Measurements from ENCODE around the gene PARVA. TPM values are rescaled to one million over a fixed set of nuclear protein-coding genes. Genes with fewer than 3 reads are reported as not detected.

PARVA gene
- total RNA-seq, 1 donor from 2014 or later: 144 TPM

DNA sequence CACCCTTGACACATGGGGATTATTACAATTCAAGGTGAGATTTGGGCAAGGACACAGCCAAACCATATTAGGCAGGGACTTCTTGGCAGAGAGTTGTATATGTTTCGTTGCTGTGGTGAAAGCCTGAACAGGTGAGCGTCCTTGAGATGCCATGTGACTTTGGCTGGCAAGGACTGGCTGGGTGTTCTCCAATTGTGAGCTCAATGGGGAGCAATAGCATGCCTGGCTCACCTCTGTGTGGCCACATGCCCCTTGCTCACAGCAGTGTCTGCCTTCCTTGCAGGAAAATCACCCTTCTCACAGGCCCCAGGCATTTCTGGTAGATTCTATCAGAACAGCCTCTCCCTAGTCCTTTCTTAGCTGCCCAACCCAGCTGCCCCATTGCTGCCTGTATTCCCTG is 105.5 kb downstream of the PARVA start:
- H3K27ac Mint-ChIP-seq (ENCODE audit: unreplicated experiment): peak overlapping the region; percentile 85
- no peak overlapping the region for H3K4me3 Mint-ChIP-seq (ENCODE audit: unreplicated experiment)
- peaks cover 56% of the 10 kb centered on the region for H3K36me3 Mint-ChIP-seq (ENCODE audit: unreplicated experiment)
- no peaks in the 10 kb centered on the region for H3K27me3 Mint-ChIP-seq (ENCODE audit: unreplicated experiment)
- no peaks in the 10 kb centered on the region for H3K9me3 Mint-ChIP-seq (ENCODE audit: unreplicated experiment)
- no peak for DNase-seq (ENCODE audit: extremely low spot score, unreplicated experiment)
- TF ChIP-seq, protein P1, sequence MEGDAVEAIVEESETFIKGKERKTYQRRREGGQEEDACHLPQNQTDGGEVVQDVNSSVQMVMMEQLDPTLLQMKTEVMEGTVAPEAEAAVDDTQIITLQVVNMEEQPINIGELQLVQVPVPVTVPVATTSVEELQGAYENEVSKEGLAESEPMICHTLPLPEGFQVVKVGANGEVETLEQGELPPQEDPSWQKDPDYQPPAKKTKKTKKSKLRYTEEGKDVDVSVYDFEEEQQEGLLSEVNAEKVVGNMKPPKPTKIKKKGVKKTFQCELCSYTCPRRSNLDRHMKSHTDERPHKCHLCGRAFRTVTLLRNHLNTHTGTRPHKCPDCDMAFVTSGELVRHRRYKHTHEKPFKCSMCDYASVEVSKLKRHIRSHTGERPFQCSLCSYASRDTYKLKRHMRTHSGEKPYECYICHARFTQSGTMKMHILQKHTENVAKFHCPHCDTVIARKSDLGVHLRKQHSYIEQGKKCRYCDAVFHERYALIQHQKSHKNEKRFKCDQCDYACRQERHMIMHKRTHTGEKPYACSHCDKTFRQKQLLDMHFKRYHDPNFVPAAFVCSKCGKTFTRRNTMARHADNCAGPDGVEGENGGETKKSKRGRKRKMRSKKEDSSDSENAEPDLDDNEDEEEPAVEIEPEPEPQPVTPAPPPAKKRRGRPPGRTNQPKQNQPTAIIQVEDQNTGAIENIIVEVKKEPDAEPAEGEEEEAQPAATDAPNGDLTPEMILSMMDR (IDR thresholded peaks at IDR 0.05): no peak
- H3K4me1 Mint-ChIP-seq (ENCODE audit: unreplicated experiment): peaks cover 25% of the 10 kb centered on the region

DNA sequence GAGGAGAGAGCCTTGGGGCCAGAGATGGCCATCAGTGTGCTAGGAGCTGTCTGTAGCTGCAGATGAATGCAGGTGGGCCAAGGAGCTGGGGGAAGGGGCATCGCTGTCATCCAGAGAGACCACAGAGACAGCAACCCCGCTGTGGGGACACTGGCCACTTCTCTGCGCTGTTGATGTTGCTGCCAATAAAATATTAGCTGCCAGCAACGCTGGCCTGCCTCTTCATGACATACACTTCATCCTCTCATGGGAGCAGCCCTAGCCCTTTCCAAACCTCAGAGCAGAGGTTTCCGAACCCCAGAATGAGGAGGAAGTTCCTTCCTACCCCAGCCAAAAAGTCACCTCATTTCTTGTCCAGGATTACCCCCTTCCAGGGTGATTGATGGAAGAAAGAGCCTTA is 106.2 kb downstream of the PARVA start:
- Mint-ChIP-seq H3K4me1 (ENCODE audit: unreplicated experiment) (peaks cover 20% of the 10 kb centered on the region), H3K27me3 (ENCODE audit: unreplicated experiment) (no peaks in the 10 kb centered on the region), H3K4me3 (ENCODE audit: unreplicated experiment) (no peak overlapping the region), H3K27ac (ENCODE audit: unreplicated experiment) (peak overlapping the region; percentile 85), H3K36me3 (ENCODE audit: unreplicated experiment) (peaks cover 57% of the 10 kb centered on the region), H3K9me3 (ENCODE audit: unreplicated experiment) (peaks cover 6% of the 10 kb centered on the region)
- no peak for DNase-seq (ENCODE audit: extremely low spot score, unreplicated experiment)
- TF ChIP-seq, protein P1 (IDR thresholded peaks at IDR 0.05): no peak

DNA sequence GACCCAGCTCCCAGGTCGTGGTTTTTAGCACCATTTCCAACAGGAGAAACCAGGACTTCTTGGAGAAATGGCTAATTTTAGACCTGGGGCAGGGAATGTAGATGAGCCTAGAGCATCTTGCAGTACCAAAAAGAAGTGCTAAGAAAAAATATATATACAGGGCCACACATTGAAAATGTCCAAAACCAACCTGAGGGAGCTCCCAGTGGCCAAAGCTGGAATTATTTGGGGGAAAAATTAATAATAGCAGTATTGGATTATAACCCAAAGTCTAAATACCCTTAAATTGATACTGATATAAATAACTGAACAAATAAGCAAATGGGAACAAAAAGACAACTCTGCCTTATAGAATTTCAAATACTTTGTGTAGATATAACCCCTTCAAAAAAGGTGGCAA is 108.0 kb downstream of the PARVA start:
- H3K4me1 Mint-ChIP-seq (ENCODE audit: unreplicated experiment): peaks cover 17% of the 10 kb centered on the region
- H3K27me3 Mint-ChIP-seq (ENCODE audit: unreplicated experiment): no peaks in the 10 kb centered on the region
- DNase-seq (ENCODE audit: extremely low spot score, unreplicated experiment): no peak
- H3K9me3 Mint-ChIP-seq (ENCODE audit: unreplicated experiment): peaks cover 17% of the 10 kb centered on the region
- peaks cover 56% of the 10 kb centered on the region for H3K36me3 Mint-ChIP-seq (ENCODE audit: unreplicated experiment)
- TF ChIP-seq, protein P1 (IDR thresholded peaks at IDR 0.05): peak; percentile 50
- H3K27ac Mint-ChIP-seq (ENCODE audit: unreplicated experiment): no peak overlapping the region
- no peak overlapping the region for H3K4me3 Mint-ChIP-seq (ENCODE audit: unreplicated experiment)

DNA sequence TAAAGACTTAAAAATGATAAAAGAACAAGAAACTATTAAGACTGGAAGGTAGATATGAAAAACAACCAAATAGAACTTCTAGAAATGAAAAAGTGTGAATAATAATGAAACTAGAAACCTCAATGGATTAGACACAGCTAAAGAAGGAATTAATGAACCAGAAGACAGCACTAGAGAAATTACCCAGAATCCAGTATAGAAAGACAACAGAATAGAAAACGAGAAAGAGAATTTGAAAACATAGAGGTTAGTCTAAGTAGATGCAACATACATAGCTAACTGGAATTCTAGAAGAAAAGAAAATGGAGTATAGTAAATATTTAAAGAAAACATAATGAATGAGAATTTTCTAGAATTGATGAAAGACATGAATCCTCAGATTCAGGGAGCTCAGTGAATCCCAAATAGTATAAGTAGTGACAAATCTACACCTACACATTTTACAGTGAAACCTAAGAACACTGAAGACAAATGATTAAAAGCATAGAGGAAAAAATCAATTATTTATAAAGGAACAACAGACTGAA is 111.9 kb downstream of the PARVA start:
- H3K27me3 Mint-ChIP-seq (ENCODE audit: unreplicated experiment): no peaks in the 10 kb centered on the region
- peaks cover 17% of the 10 kb centered on the region for H3K9me3 Mint-ChIP-seq (ENCODE audit: unreplicated experiment)
- H3K36me3 Mint-ChIP-seq (ENCODE audit: unreplicated experiment): peaks cover 45% of the 10 kb centered on the region
- DNase-seq (ENCODE audit: extremely low spot score, unreplicated experiment): no peak
- peaks cover 5% of the 10 kb centered on the region for H3K4me1 Mint-ChIP-seq (ENCODE audit: unreplicated experiment)
- no peak overlapping the region for H3K27ac Mint-ChIP-seq (ENCODE audit: unreplicated experiment)
- TF ChIP-seq, protein P1 (IDR thresholded peaks at IDR 0.05): no peak
- no peak overlapping the region for H3K4me3 Mint-ChIP-seq (ENCODE audit: unreplicated experiment)

DNA sequence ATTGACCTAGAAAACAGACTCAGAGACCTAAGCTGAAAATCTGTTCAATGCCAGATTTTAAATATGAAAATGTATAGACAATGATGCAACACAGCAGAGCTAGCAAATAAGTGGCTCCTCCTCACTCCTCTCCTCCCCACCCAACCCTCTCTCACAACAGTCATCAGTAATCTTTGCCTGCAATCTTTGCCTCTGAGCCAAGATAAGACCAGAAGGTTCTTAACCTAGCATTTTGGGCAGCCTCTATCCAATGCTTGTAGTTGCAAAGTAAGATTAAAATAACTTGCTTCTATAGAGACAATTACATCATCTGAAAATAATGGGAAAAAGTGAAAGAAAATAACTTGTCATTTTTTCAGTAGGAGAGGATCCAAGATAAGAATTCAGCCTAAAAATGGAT is 117.3 kb downstream of the PARVA start:
- H3K4me3 Mint-ChIP-seq (ENCODE audit: unreplicated experiment): no peak overlapping the region
- no peak overlapping the region for H3K27ac Mint-ChIP-seq (ENCODE audit: unreplicated experiment)
- DNase-seq (ENCODE audit: extremely low spot score, unreplicated experiment): peak; percentile 0

More for the DNA sequence above, 117.3 kb downstream of the PARVA start:
- no peaks in the 10 kb centered on the region for H3K27me3 Mint-ChIP-seq (ENCODE audit: unreplicated experiment)
- TF ChIP-seq, protein P1 (IDR thresholded peaks at IDR 0.05): no peak
- H3K36me3 Mint-ChIP-seq (ENCODE audit: unreplicated experiment): peaks cover 38% of the 10 kb centered on the region
- peaks cover 6% of the 10 kb centered on the region for H3K4me1 Mint-ChIP-seq (ENCODE audit: unreplicated experiment)
- peaks cover under 1% of the 10 kb centered on the region for H3K9me3 Mint-ChIP-seq (ENCODE audit: unreplicated experiment)

All from osteocyte (in vitro differentiated cells).